ENCODE data around the gene FCRLA.

FCRLA gene

GRCh38 chr1:161731981-161732718 is 25.1 kb downstream of the FCRLA start:
- no peak overlapping the region for H3K27ac ChIP-seq (ENCODE audit: low read depth, low read length)
- no peak overlapping the region for H3K9ac ChIP-seq (ENCODE audit: low read length)
- H3K79me2 ChIP-seq (ENCODE audit: insufficient read depth, low read length), result no peaks in the 10 kb centered on the region
- H4K20me1 ChIP-seq (ENCODE audit: low read depth, low read length), result no peaks in the 10 kb centered on the region
- no peak overlapping the region for H3K4me3 ChIP-seq (ENCODE audit: insufficient read depth, low read length, poor library complexity, severe bottlenecking)
- no peaks in the 10 kb centered on the region for H3K9me3 ChIP-seq (ENCODE audit: insufficient read depth, low read length)
- H3K9me2 ChIP-seq (replicated peaks; ENCODE audit: insufficient read depth, low read length), result no peaks in the 10 kb centered on the region
- H2AFZ ChIP-seq (ENCODE audit: low read depth, low read length, severe bottlenecking), result no peak overlapping the region
- H3F3A ChIP-seq (ENCODE audit: insufficient read depth), result peaks cover 9% of the 10 kb centered on the region
- H3K4me2 ChIP-seq (ENCODE audit: low read depth, low read length, poor library complexity, severe bottlenecking), result no peak overlapping the region
- H3K36me3 ChIP-seq (ENCODE audit: low read length), result no peaks in the 10 kb centered on the region
- TF ChIP-seq EZH2phosphoT487 (conservative IDR thresholded peaks at IDR 0.05; ENCODE audit: low read length) (no peak), CTCF (IDR thresholded peaks at IDR 0.05; ENCODE audit: insufficient read depth, low read length, poor library complexity, severe bottlenecking) (no peak)
- H3K27me3 ChIP-seq (ENCODE audit: low read length), result no peaks in the 10 kb centered on the region

DNA sequence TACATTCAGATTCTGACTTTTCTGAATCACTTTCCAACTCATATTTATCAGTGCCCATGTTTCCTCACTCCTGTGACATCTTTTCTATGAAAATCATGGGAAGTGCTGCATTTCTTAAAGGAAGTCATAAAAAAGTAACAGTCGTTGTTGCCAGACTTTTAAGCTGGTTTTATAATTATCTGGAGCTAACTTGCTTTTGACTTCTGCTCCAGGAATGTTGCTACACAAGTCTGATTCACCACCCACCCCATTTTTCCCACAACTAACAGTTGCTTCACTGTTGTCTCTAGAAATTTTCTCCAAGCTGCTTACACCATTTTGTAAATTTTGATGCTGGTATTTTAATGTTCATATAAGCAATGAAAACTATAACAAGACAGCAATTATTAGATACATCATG is 26.5 kb downstream of the FCRLA start:
- Histone ChIP-seq H3K27ac (ENCODE audit: low read depth, low read length) (no peak overlapping the region), H3K27me3 (ENCODE audit: low read length) (no peaks in the 10 kb centered on the region), H3K9me2 (replicated peaks; ENCODE audit: insufficient read depth, low read length) (no peaks in the 10 kb centered on the region), H3K4me2 (ENCODE audit: low read depth, low read length, poor library complexity, severe bottlenecking) (no peak overlapping the region), H2AFZ (ENCODE audit: low read depth, low read length, severe bottlenecking) (no peak overlapping the region), H4K20me1 (ENCODE audit: low read depth, low read length) (no peaks in the 10 kb centered on the region), H3F3A (ENCODE audit: insufficient read depth) (no peaks in the 10 kb centered on the region), H3K79me2 (ENCODE audit: insufficient read depth, low read length) (no peaks in the 10 kb centered on the region), H3K4me3 (ENCODE audit: insufficient read depth, low read length, poor library complexity, severe bottlenecking) (no peak overlapping the region), H3K9ac (ENCODE audit: low read length) (no peak overlapping the region), H3K36me3 (ENCODE audit: low read length) (no peaks in the 10 kb centered on the region), H3K9me3 (ENCODE audit: insufficient read depth, low read length) (no peaks in the 10 kb centered on the region)
- TF ChIP-seq EZH2phosphoT487 (conservative IDR thresholded peaks at IDR 0.05; ENCODE audit: low read length) (no peak), CTCF (IDR thresholded peaks at IDR 0.05; ENCODE audit: insufficient read depth, low read length, poor library complexity, severe bottlenecking) (no peak)

DNA sequence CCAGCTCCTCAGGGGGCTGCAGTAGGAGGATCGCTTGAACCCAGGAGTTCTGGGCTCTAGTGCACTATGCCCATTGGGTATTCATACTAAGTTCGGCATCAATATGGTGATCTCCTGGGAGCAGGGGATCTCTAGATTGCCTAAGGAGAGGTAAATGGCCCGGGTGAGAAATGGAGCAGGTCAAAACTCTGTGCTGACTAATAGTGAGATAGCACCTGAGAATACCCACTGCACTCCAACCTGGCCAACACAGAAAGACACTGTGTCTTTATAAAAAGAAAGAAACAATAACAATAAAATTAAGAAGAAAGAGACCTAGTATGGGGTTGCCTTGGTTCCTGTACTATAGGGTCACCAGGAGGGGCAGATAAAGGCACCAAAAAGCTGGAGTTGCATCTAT is 28.8 kb downstream of the FCRLA start:
- TF ChIP-seq EZH2phosphoT487 (conservative IDR thresholded peaks at IDR 0.05; ENCODE audit: low read length), result no peak
- TF ChIP-seq CTCF (IDR thresholded peaks at IDR 0.05; ENCODE audit: insufficient read depth, low read length, poor library complexity, severe bottlenecking), result no peak
- no peaks in the 10 kb centered on the region for H3K36me3 ChIP-seq (ENCODE audit: low read length)
- H3K27me3 ChIP-seq (ENCODE audit: low read length), result no peaks in the 10 kb centered on the region
- no peak overlapping the region for H3K4me3 ChIP-seq (ENCODE audit: insufficient read depth, low read length, poor library complexity, severe bottlenecking)
- peaks cover 4% of the 10 kb centered on the region; the same call in 1 of the 2 replicates for H3F3A ChIP-seq (ENCODE audit: insufficient read depth)
- no peaks in the 10 kb centered on the region for H3K79me2 ChIP-seq (ENCODE audit: insufficient read depth, low read length)
- H2AFZ ChIP-seq (ENCODE audit: low read depth, low read length, severe bottlenecking), result no peak overlapping the region
- no peaks in the 10 kb centered on the region for H4K20me1 ChIP-seq (ENCODE audit: low read depth, low read length)
- H3K9me2 ChIP-seq (replicated peaks; ENCODE audit: insufficient read depth, low read length), result no peaks in the 10 kb centered on the region
- no peak overlapping the region for H3K27ac ChIP-seq (ENCODE audit: low read depth, low read length)
- no peak overlapping the region for H3K9ac ChIP-seq (ENCODE audit: low read length)
- H3K9me3 ChIP-seq (ENCODE audit: insufficient read depth, low read length), result no peaks in the 10 kb centered on the region
- no peak overlapping the region for H3K4me2 ChIP-seq (ENCODE audit: low read depth, low read length, poor library complexity, severe bottlenecking)
